GM19035 (cell line): ENCODE data around the gene GPC6.

Experiments
- ATAC-seq: cut with Tn5 transposase; IDR thresholded peaks from one replicate; pipeline ENCODE4 v1.9.1; 2021; ENCODE audit not compliant: unreplicated experiment

Gene GPC6

GRCh38 chr13:93767180-93767916, 540.7 kb downstream of the GPC6 start:
- no peak for ATAC-seq

GRCh38 chr13:93767917-93768409, 541.4 kb downstream of the GPC6 start:
- ATAC-seq, result no peak

- ATAC-seq, result no peak
Observed at GRCh38 chr13:93769101-93769500, 542.5 kb downstream of the GPC6 start.

- ATAC-seq, result no peak
Observed at GRCh38 chr13:93769607-93770006, 543.0 kb downstream of the GPC6 start.

- ATAC-seq, result no peak
Observed at GRCh38 chr13:93771227-93771626, 544.6 kb downstream of the GPC6 start.

GRCh38 chr13:93771782-93772181, 545.2 kb downstream of the GPC6 start:
- ATAC-seq, result no peak

DNA sequence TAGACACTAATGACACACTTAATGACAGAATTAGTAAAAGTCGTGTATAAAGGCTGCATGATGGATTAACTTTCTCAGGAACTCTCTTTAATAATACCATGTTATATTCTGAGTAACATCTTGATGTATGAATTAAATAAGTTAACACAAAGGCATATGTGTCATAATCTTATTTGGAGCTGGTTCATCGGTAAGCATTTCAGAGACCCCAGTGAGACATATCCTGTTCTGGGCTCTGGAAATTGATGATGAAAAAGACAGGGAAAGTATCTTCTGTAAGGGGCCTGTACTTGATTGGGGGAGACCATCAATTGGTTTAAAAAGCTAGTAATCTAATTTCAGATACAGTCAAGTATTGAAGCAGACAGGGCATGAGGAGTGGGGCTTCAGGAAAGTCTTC, 547.9 kb downstream of the GPC6 start:
- ATAC-seq, result no peak

DNA sequence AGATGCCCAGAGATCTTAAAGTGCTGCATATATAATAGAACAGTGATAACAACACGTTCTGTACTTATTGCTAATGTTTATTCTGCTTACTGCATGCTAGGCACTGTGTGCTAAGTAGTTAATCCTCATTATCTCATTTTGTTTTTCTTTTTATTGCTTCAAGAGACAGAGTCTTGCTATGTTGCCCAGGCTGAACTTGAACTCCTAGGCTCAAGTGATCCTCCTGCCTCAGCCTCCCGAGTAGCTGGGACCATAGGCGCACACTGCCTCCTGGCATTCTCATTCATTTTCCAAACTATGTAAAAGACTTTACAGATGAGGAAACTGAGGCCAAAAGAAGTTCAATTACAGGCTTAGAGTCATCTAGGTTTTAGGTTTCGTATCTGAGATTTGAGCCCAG, 548.4 kb downstream of the GPC6 start:
- no peak for ATAC-seq

GRCh38 chr13:93775507-93776108, 549.0 kb downstream of the GPC6 start:
- ATAC-seq, result no peak

DNA sequence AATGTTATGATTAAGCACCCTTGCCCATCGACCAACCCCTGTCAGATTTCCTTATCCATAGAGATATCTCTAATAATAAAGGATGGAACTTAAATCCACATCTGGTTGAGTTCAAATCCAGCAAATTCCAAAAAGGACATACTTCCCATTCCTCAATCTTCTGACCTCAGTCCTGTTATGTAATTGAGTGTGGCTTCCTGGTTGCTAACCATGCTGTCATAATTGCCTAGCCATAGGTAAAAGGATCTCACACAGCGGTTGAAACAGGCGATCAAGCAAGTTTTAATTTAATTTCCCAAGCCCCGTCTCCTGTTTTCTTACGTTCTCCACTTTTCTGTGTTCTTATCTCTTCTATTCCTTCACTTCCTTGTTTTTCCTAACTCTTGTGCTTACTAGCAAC, 550.3 kb downstream of the GPC6 start:
- ATAC-seq, result no peak

- no peak for ATAC-seq
Observed at GRCh38 chr13:93777504-93777903, 550.9 kb downstream of the GPC6 start.

DNA sequence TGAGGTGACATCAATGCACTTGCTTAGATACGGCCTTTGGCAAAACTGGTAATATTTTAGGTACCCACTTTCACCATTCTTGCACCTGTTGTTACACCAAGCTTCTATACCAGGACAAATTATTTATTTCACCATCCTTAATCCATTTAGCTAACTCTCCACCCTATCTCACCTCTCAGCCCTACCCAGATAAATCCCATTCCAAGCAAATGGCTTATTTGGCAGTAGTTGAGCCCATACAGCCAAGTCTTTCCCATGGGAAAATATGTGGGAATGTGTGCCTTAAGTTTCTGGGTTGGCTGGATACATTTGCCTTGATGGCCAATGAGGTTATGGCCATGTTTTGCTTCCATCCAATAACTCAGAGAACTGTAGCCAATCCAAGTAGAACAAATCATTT, 551.9 kb downstream of the GPC6 start:
- no peak for ATAC-seq

GRCh38 chr13:93784191-93784590, 557.6 kb downstream of the GPC6 start:
- ATAC-seq, result no peak

- ATAC-seq, result no peak
Observed at GRCh38 chr13:93786846-93787489, 560.4 kb downstream of the GPC6 start.

- ATAC-seq, result no peak
Observed at GRCh38 chr13:93788456-93788855, 561.8 kb downstream of the GPC6 start.

DNA sequence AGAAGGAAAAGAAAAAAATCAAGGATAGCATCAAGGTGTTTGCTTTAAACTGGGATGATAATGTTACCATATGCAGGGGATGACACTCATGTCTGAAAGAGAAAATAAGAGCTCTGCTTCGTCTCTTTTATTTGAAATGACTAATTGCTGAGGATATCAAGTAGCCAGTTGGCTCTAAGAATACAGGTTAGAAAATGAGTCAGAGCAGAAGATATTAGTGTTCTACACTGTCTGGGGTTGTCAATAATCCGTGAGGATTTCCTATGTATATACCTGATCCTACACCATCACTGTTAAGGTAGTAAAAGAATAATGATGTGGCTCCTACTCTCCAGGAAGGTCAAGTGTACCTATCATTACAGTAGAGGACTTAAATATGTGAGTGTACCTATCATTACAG, 562.5 kb downstream of the GPC6 start:
- ATAC-seq, result no peak

GRCh38 chr13:93794197-93794885, 567.7 kb downstream of the GPC6 start:
- peak; percentile 79 for ATAC-seq

DNA sequence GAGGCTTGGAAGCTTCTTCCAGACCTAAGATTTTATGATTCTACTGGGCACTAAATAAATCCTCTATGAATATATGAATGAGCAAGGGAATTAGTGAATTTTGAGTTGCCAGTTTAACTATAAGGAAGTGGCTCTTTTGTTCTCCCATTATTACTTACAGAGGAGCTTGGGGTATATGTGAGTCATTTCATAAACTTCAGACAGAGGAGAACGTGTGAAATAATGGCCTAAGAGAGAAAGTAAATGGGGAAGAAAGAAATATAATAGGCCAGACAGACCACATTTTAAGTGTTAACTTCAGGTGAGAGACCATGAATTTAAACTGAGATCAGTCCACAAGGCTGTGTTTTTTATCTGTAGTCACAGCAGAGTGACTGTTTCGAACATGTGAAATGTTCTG, 570.9 kb downstream of the GPC6 start:
- ATAC-seq, result no peak

GRCh38 chr13:93800342-93800741, 573.7 kb downstream of the GPC6 start:
- ATAC-seq, result no peak

GRCh38 chr13:93805736-93806135, 579.1 kb downstream of the GPC6 start:
- no peak for ATAC-seq

- ATAC-seq, result no peak
Observed at GRCh38 chr13:93806861-93807260, 580.3 kb downstream of the GPC6 start.

- ATAC-seq, result no peak
Observed at GRCh38 chr13:93810264-93810663, 583.7 kb downstream of the GPC6 start.
